ENCODE measurements around the gene PNPLA4.

PNPLA4 gene

GRCh38 chrX:7926501-7926900, 712 bp downstream of the PNPLA4 start:
- peak; percentile 55 for DNase-seq (ENCODE audit: low read depth)
- TF ChIP-seq CTCF (IDR thresholded peaks at IDR 0.05; ENCODE audit: insufficient read depth, low read depth, low read length, missing control alignments) = no peak
- peak overlapping the region; percentile 63 for H3K4me3 ChIP-seq (ENCODE audit: low read length)

- DNase-seq (ENCODE audit: low read depth) = peak; percentile 70
- TF ChIP-seq CTCF (IDR thresholded peaks at IDR 0.05; ENCODE audit: insufficient read depth, low read depth, low read length, missing control alignments) = peak; percentile 72
- peak overlapping the region; percentile 63 for H3K4me3 ChIP-seq (ENCODE audit: low read length)
Observed at GRCh38 chrX:7925867-7926472, 1.2 kb downstream of the PNPLA4 start.

- TF ChIP-seq CTCF (IDR thresholded peaks at IDR 0.05; ENCODE audit: insufficient read depth, low read depth, low read length, missing control alignments) = no peak
- no peak for DNase-seq (ENCODE audit: low read depth)
Observed at GRCh38 chrX:7921750-7922149, 5.5 kb downstream of the PNPLA4 start.

GRCh38 chrX:7908821-7909220, 18.4 kb downstream of the PNPLA4 start:
- no peak overlapping the region for H3K4me3 ChIP-seq (ENCODE audit: low read length)
- TF ChIP-seq CTCF (IDR thresholded peaks at IDR 0.05; ENCODE audit: insufficient read depth, low read depth, low read length, missing control alignments) = no peak
- DNase-seq (ENCODE audit: low read depth) = no peak

More at GRCh38 chrX:7921750-7922149, 5.5 kb downstream of the PNPLA4 start:
- H3K4me3 ChIP-seq (ENCODE audit: low read length) = no peak overlapping the region

- no peak for TF ChIP-seq CTCF (IDR thresholded peaks at IDR 0.05; ENCODE audit: insufficient read depth, low read depth, low read length, missing control alignments)
- peak; percentile 31 for DNase-seq (ENCODE audit: low read depth)
- no peak overlapping the region for H3K4me3 ChIP-seq (ENCODE audit: low read length)
Observed at GRCh38 chrX:7904562-7904961, 22.7 kb downstream of the PNPLA4 start.

GRCh38 chrX:7891928-7892327, 35.3 kb downstream of the PNPLA4 start:
- DNase-seq (ENCODE audit: low read depth) = no peak
- no peak overlapping the region for H3K4me3 ChIP-seq (ENCODE audit: low read length)
- TF ChIP-seq CTCF (IDR thresholded peaks at IDR 0.05; ENCODE audit: insufficient read depth, low read depth, low read length, missing control alignments) = no peak

GRCh38 chrX:7889680-7890079, 37.5 kb downstream of the PNPLA4 start:
- peak; percentile 58 for DNase-seq (ENCODE audit: low read depth)
- TF ChIP-seq CTCF (IDR thresholded peaks at IDR 0.05; ENCODE audit: insufficient read depth, low read depth, low read length, missing control alignments) = no peak
- no peak overlapping the region for H3K4me3 ChIP-seq (ENCODE audit: low read length)

All from epithelial cell of esophagus (primary cell).